Neural cell (in vitro differentiated cells): ENCODE measurements around the gene LRBA. TPM values are rescaled to one million over a fixed set of nuclear protein-coding genes. Genes with fewer than 3 reads are reported as not detected.

ENCODE experiments used
- H2AFZ ChIP-seq: fragments of 200-600, 300-800 bp; sonication (generic), shearing (Covaris generic); 2 replicates; pipeline ENCODE4 v1.6.0; 2014; ENCODE audit warnings: low read depth, mild to moderate bottlenecking, antibody characterized with exemption, low read length, moderate library complexity
- H3F3A ChIP-seq: fragments of 200-600 bp; shearing (Covaris generic); 2 replicates; pipeline ENCODE4 v1.6.1; 2016; ENCODE audit warnings: mild to moderate bottlenecking, moderate library complexity, mixed read lengths, antibody characterized with exemption, low read length; ENCODE audit not compliant: insufficient read depth, poor library complexity, severe bottlenecking
- H3K27ac ChIP-seq: fragments of 200-600, 300-800 bp; sonication (generic), shearing (Covaris generic); 2 replicates; pipeline ENCODE4 v1.5.1; 2014; ENCODE audit warnings: mild to moderate bottlenecking, low read length, moderate library complexity
- H3K27me3 ChIP-seq: fragments of 300-800, 200-600 bp; sonication (generic), shearing (Covaris generic); 2 replicates; pipeline ENCODE4 v1.6.0; 2014; ENCODE audit warnings: mild to moderate bottlenecking, low read depth, low read length, moderate library complexity; ENCODE audit not compliant: insufficient read depth
- H3K36me3 ChIP-seq: fragments of 300-800, 200-600 bp; sonication (generic), shearing (Covaris generic); 2 replicates; pipeline ENCODE4 v1.5.1; 2014; ENCODE audit warnings: mild to moderate bottlenecking, antibody characterized with exemption, low read length, moderate library complexity; ENCODE audit not compliant: insufficient read depth
- H3K4me2 ChIP-seq: fragments of 300-800, 200-600 bp; sonication (generic), shearing (Covaris generic); 2 replicates; pipeline ENCODE4 v1.6.0; 2014; ENCODE audit warnings: mild to moderate bottlenecking, low read length
- H3K4me3 ChIP-seq: fragments of 300-800, 200-600 bp; sonication (generic), shearing (Covaris generic); 2 replicates; pipeline ENCODE4 v1.5.1; 2014; ENCODE audit warnings: mild to moderate bottlenecking, low read length, moderate library complexity
- H3K79me2 ChIP-seq: fragments of 200-600 bp; shearing (Covaris generic); replicated peaks from 2 replicates; pipeline ENCODE4 v1.6.0; 2014; ENCODE audit warnings: mild to moderate bottlenecking, low read length, moderate library complexity; ENCODE audit not compliant: insufficient read depth
- H3K9ac ChIP-seq: fragments of 300-800, 200-600 bp; sonication (generic), shearing (Covaris generic); 2 replicates; pipeline ENCODE4 v1.6.1; 2016; ENCODE audit warnings: mild to moderate bottlenecking, low read length, mixed read lengths
- H3K9me2 ChIP-seq: fragments of 200-600 bp; shearing (Covaris generic); 2 replicates; pipeline ENCODE4 v1.6.1; 2016; ENCODE audit warnings: mild to moderate bottlenecking, low read length, mixed read lengths; ENCODE audit not compliant: insufficient read depth
- H3K9me3 ChIP-seq: fragments of 200-600, 300-800 bp; sonication (generic), shearing (Covaris generic); 2 replicates; pipeline ENCODE4 v1.6.1; 2016; ENCODE audit warnings: mild to moderate bottlenecking, mixed run types, low read length, moderate library complexity, mixed read lengths
- H4K20me1 ChIP-seq: fragments of 200-600 bp; shearing (Covaris generic); 2 replicates; pipeline ENCODE4 v1.6.1; 2016; ENCODE audit warnings: mild to moderate bottlenecking, mixed run types; ENCODE audit not compliant: insufficient read depth
- EP300 ChIP-seq: fragments of 450-650 bp; conservative IDR thresholded peaks from 2 replicates; pipeline ENCODE4 v1.6.1; 2014; ENCODE audit warnings: antibody characterized with exemption, mild to moderate bottlenecking, moderate library complexity; ENCODE audit not compliant: poor library complexity, severe bottlenecking
- EZH2 ChIP-seq: fragments of 200-600, 300-800 bp; shearing (Covaris generic), sonication (generic); IDR thresholded peaks from 2 replicates; pipeline ENCODE4 v1.6.1; 2014; ENCODE audit warnings: antibody characterized with exemption, low read length, borderline replicate concordance, mild to moderate bottlenecking; ENCODE audit not compliant: insufficient read depth, poor library complexity, severe bottlenecking
- MXI1 ChIP-seq: fragments of 450-650 bp; conservative IDR thresholded peaks from 2 replicates; pipeline ENCODE4 v1.6.1; 2014; ENCODE audit warnings: antibody characterized with exemption, mild to moderate bottlenecking; ENCODE audit not compliant: poor library complexity, severe bottlenecking
- POLR2AphosphoS5 ChIP-seq: IDR thresholded peaks from 2 replicates; pipeline ENCODE4 v1.6.1; 2012
- RAD21 ChIP-seq: fragments of 450-650 bp; conservative IDR thresholded peaks from 2 replicates; pipeline ENCODE4 v1.6.1; 2014; ENCODE audit warnings: antibody characterized with exemption, mild to moderate bottlenecking, moderate library complexity
- SMC3 ChIP-seq: fragments of 450-650 bp; conservative IDR thresholded peaks from 2 replicates; pipeline ENCODE4 v1.6.1; 2014; ENCODE audit warnings: antibody characterized with exemption, mild to moderate bottlenecking, moderate library complexity; ENCODE audit not compliant: poor library complexity
- TAF1 ChIP-seq: IDR thresholded peaks from 2 replicates; pipeline ENCODE4 v1.6.1; 2012; ENCODE audit warnings: low read depth
- polyA plus RNA-seq: library from polyadenylated mRNA; depleted of rRNA; stranded (reverse); fragments of >200 nt; gene quantifications from 2 replicates; pipeline ENCODE4 v1.2.3, GENCODE V29; 2014
- TF ChIP-seq, protein P1 (sequence below): fragments of 450-650 bp; IDR thresholded peaks from 2 replicates; pipeline ENCODE4 v1.5.1; 2014; ENCODE audit warnings: antibody characterized with exemption, mild to moderate bottlenecking, moderate library complexity; ENCODE audit not compliant: poor library complexity, severe bottlenecking
- TF ChIP-seq, protein P2 (sequence below): IDR thresholded peaks from 2 replicates; pipeline ENCODE4 v1.6.1; 2012; ENCODE audit warnings: borderline replicate concordance

LRBA gene
- polyA plus RNA-seq, 1 donor from 2014 or later: 7.1 TPM

DNA sequence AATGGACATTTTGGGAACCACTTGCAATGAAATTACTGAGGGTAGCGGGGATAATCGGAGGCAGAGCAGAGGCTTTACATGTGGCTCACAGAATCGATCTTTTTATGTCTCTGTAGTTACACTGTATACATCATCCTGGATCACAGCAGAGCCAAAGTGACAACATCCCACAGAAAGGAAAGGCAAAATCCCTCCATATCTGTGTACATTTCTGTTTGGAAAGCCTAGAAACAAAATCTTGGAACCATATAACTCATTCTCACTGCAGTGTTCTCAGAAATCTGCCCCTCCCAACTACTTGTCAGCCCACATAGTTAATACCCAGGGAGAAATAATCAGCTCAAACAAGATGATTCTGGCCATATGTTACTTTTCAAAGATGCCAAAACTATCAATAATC, 725.2 kb downstream of the LRBA start:
- H3K4me3 ChIP-seq: no peak overlapping the region
- no peak overlapping the region for H3K27ac ChIP-seq
- H3K9ac ChIP-seq: no peak overlapping the region
- H3K9me3 ChIP-seq: no peaks in the 10 kb centered on the region
- no peak overlapping the region for H2AFZ ChIP-seq
- H3K36me3 ChIP-seq: no peaks in the 10 kb centered on the region
- no peaks in the 10 kb centered on the region for H3K9me2 ChIP-seq
- H4K20me1 ChIP-seq: no peaks in the 10 kb centered on the region
- H3K79me2 ChIP-seq: no peaks in the 10 kb centered on the region
- TF ChIP-seq TAF1 (no peak), SMC3 (no peak), MXI1 (no peak), RAD21 (no peak), POLR2AphosphoS5 (no peak)
- TF ChIP-seq, protein P1, sequence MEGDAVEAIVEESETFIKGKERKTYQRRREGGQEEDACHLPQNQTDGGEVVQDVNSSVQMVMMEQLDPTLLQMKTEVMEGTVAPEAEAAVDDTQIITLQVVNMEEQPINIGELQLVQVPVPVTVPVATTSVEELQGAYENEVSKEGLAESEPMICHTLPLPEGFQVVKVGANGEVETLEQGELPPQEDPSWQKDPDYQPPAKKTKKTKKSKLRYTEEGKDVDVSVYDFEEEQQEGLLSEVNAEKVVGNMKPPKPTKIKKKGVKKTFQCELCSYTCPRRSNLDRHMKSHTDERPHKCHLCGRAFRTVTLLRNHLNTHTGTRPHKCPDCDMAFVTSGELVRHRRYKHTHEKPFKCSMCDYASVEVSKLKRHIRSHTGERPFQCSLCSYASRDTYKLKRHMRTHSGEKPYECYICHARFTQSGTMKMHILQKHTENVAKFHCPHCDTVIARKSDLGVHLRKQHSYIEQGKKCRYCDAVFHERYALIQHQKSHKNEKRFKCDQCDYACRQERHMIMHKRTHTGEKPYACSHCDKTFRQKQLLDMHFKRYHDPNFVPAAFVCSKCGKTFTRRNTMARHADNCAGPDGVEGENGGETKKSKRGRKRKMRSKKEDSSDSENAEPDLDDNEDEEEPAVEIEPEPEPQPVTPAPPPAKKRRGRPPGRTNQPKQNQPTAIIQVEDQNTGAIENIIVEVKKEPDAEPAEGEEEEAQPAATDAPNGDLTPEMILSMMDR: no peak
- H3K27me3 ChIP-seq: no peaks in the 10 kb centered on the region
- no peaks in the 10 kb centered on the region for H3F3A ChIP-seq
- no peak overlapping the region for H3K4me2 ChIP-seq

DNA sequence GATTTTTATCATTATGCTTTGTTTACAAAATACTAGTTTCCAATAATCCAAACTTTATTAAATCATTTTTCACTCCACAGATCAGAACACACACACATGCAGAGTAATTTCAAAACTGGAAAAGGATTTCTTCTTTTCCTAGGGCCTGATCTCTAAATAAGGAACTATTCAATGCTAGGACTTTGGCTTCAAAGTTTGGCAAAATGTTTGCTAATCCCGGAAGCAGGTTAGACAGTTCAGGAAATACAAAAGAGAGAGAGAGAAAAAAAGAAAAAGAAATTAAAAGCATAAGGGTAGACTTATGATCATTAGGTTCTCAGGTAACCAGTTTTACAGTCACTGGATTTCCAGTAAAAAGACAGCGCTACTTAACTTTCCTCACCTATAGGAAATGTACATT, 725.9 kb downstream of the LRBA start:
- Histone ChIP-seq H3K9me2 (no peaks in the 10 kb centered on the region), H3K4me3 (no peak overlapping the region), H3K36me3 (no peaks in the 10 kb centered on the region), H3K9me3 (no peaks in the 10 kb centered on the region), H2AFZ (no peak overlapping the region), H3K27me3 (no peaks in the 10 kb centered on the region), H3K27ac (no peak overlapping the region), H3K79me2 (no peaks in the 10 kb centered on the region), H4K20me1 (no peaks in the 10 kb centered on the region), H3K4me2 (no peak overlapping the region), H3F3A (no peaks in the 10 kb centered on the region), H3K9ac (no peak overlapping the region)
- TF ChIP-seq RAD21 (no peak), EZH2 (no peak), SMC3 (no peak), TAF1 (no peak)
- TF ChIP-seq, protein P2, sequence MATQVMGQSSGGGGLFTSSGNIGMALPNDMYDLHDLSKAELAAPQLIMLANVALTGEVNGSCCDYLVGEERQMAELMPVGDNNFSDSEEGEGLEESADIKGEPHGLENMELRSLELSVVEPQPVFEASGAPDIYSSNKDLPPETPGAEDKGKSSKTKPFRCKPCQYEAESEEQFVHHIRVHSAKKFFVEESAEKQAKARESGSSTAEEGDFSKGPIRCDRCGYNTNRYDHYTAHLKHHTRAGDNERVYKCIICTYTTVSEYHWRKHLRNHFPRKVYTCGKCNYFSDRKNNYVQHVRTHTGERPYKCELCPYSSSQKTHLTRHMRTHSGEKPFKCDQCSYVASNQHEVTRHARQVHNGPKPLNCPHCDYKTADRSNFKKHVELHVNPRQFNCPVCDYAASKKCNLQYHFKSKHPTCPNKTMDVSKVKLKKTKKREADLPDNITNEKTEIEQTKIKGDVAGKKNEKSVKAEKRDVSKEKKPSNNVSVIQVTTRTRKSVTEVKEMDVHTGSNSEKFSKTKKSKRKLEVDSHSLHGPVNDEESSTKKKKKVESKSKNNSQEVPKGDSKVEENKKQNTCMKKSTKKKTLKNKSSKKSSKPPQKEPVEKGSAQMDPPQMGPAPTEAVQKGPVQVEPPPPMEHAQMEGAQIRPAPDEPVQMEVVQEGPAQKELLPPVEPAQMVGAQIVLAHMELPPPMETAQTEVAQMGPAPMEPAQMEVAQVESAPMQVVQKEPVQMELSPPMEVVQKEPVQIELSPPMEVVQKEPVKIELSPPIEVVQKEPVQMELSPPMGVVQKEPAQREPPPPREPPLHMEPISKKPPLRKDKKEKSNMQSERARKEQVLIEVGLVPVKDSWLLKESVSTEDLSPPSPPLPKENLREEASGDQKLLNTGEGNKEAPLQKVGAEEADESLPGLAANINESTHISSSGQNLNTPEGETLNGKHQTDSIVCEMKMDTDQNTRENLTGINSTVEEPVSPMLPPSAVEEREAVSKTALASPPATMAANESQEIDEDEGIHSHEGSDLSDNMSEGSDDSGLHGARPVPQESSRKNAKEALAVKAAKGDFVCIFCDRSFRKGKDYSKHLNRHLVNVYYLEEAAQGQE: no peak

DNA sequence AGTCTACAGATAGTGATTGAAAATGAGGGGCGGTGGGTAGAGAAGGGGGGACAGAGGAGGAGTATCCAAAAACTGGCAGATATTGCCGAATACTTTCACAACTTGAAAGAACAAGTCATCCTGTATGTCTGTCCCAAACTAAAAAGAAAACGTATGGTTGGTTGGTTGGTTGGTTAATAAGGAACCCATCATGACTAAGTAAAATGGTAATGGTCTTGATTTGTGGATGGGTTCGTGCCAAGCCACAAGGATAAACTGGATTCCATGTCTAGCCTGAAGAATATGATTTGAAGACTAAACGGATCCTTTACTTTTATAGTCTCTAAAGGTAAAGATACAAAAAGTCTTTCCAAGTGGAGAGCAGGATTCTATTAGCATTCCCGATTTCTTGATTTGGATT, 728.4 kb downstream of the LRBA start:
- Histone ChIP-seq H3K36me3 (no peaks in the 10 kb centered on the region), H3K27me3 (no peaks in the 10 kb centered on the region), H2AFZ (no peak overlapping the region), H3K4me3 (no peak overlapping the region), H3K27ac (no peak overlapping the region), H3F3A (no peaks in the 10 kb centered on the region), H4K20me1 (no peaks in the 10 kb centered on the region), H3K9ac (no peak overlapping the region), H3K4me2 (no peak overlapping the region), H3K79me2 (no peaks in the 10 kb centered on the region), H3K9me3 (no peaks in the 10 kb centered on the region), H3K9me2 (no peaks in the 10 kb centered on the region)
- TF ChIP-seq EP300 (no peak), POLR2AphosphoS5 (no peak), EZH2 (no peak), MXI1 (no peak), RAD21 (no peak), TAF1 (no peak), SMC3 (no peak)
- TF ChIP-seq, protein P2: no peak
- TF ChIP-seq, protein P1: no peak
